Astrocyte of the spinal cord (primary cell): ENCODE data around the gene RET.
A peak's percentile ranks its signal among the peaks of the same experiment; 100 is the strongest.

Experiments used
- DNase-seq: peaks from one replicate; pipeline ENCODE4 v3.0.0; 2011; ENCODE audit warnings: low read depth, low spot score
- H3K4me3 ChIP-seq: 2 replicates; pipeline ENCODE4 v1.5.1; 2011; ENCODE audit warnings: low read depth, mild to moderate bottlenecking, low read length, moderate library complexity
- CTCF ChIP-seq: IDR thresholded peaks from 2 replicates; pipeline ENCODE4 v1.5.1; 2012; ENCODE audit warnings: low read depth, mild to moderate bottlenecking, low read length, inconsistent platforms
- in situ Hi-C: cut with HindIII; loops from 2 replicates; pipeline ENCODE4 v1.10.0; 2017; ENCODE audit warnings: low sequenced_read_pairs

Gene RET

GRCh38 chr10:43158636-43159035 lies 81.8 kb downstream of the RET start:
- H3K4me3 ChIP-seq = no peak overlapping the region
- no peak for DNase-seq
- TF ChIP-seq CTCF = no peak
- in situ Hi-C loops = no loop called here

GRCh38 chr10:43160046-43160920 lies 83.4 kb downstream of the RET start:
- peak; percentile 52 for DNase-seq
- in situ Hi-C loops = no loop called here
- no peak overlapping the region for H3K4me3 ChIP-seq
- no peak for TF ChIP-seq CTCF

- no peak for DNase-seq
- no peak overlapping the region for H3K4me3 ChIP-seq
- TF ChIP-seq CTCF = no peak
- in situ Hi-C loops = no loop called here
Measured at GRCh38 chr10:43160921-43161255, 84.0 kb downstream of the RET start.

GRCh38 chr10:43162604-43163003 lies 85.7 kb downstream of the RET start:
- DNase-seq = no peak
- in situ Hi-C loops = no loop called here
- TF ChIP-seq CTCF = no peak
- no peak overlapping the region for H3K4me3 ChIP-seq

GRCh38 chr10:43166207-43166879 lies 89.5 kb downstream of the RET start:
- DNase-seq = no peak
- in situ Hi-C loops = no loop called here
- TF ChIP-seq CTCF = no peak
- no peak overlapping the region for H3K4me3 ChIP-seq

- TF ChIP-seq CTCF = no peak
- no peak for DNase-seq
- H3K4me3 ChIP-seq = no peak overlapping the region
- in situ Hi-C loops = no loop called here
Measured at GRCh38 chr10:43166880-43167497, 90.1 kb downstream of the RET start.
